Coronary artery (tissue), 2 donors: Measurements from ENCODE around the gene NTMT1.

Experiments used
- DNase-seq: peaks from one replicate; pipeline ENCODE4 v3.0.0-alpha.2; 2017; ENCODE audit warnings: low spot score
- H3K27ac ChIP-seq, 2 donors: fragments of 200-600 bp; sonication (generic); one replicate each; pipeline ENCODE4 v1.5.1; 2016 to 2019
- H3K4me3 ChIP-seq: fragments of 200-600 bp; sonication (generic); 2 replicates; pipeline ENCODE4 v1.5.1; 2016; ENCODE audit warnings: mild to moderate bottlenecking, moderate library complexity
- CTCF ChIP-seq: fragments of 200-600 bp; sonication (generic); IDR thresholded peaks from one replicate; pipeline ENCODE4 v1.5.1; 2019; ENCODE audit warnings: antibody characterized with exemption

The NTMT1 gene

GRCh38 chr9:129583308-129584038 is 42.5 kb upstream of the NTMT1 start:
- DNase-seq, result no peak
- H3K27ac ChIP-seq, result no peak overlapping the region
- TF ChIP-seq CTCF, result no peak
- H3K4me3 ChIP-seq, result no peak overlapping the region

DNA sequence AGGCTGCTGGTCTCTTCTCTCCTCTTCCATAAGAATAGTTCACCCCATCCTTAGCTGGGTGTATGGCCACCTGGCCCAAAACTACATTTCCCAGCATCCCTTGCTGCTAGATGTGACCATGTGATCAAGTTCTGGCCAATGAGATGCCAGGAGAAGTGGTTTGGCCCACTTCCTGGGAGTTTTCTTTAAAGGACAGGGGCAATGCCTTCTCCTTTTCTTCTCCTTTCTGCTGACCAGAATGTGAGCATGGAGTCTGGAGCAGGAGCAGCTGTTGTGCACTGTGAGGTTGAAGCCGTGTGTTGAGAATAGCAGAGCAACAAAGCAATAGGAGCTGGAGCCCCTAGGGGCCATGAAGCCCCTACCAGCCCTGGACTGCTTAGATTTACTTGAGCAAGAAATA is 41.8 kb upstream of the NTMT1 start:
- H3K4me3 ChIP-seq, result no peak overlapping the region
- peak; percentile 83 for DNase-seq
- H3K27ac ChIP-seq, result peak overlapping the region in 1 of 2 donors; percentile 50
- TF ChIP-seq CTCF, result no peak

GRCh38 chr9:129585352-129585751 is 40.6 kb upstream of the NTMT1 start:
- no peak for TF ChIP-seq CTCF
- no peak for DNase-seq
- no peak overlapping the region for H3K27ac ChIP-seq
- no peak overlapping the region for H3K4me3 ChIP-seq

GRCh38 chr9:129586245-129586644 is 39.7 kb upstream of the NTMT1 start:
- no peak overlapping the region for H3K27ac ChIP-seq

DNA sequence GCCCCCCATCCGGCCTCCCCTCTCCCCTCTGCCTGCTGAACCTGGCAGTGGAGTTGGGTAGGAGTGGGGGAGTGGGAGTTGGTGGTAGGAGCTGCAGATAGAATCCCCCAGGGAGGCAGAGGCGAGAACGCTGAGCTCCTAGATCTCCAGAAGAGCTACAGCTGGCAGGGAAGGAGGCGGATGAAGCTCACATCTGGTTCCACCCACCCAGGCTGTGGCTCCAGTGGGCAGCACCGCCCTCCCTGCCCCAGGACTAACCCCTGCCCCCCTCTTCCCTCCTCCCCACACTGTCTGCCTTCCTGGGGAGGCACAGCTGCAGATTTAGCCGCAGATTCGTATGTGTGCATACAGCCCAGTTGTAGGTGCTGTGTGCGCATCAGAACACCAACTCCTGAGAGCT is 39.3 kb upstream of the NTMT1 start:
- DNase-seq, result no peak
- no peak for TF ChIP-seq CTCF
- no peak overlapping the region for H3K27ac ChIP-seq
- H3K4me3 ChIP-seq, result no peak overlapping the region

More at GRCh38 chr9:129586245-129586644, 39.7 kb upstream of the NTMT1 start:
- DNase-seq, result no peak
- no peak for TF ChIP-seq CTCF
- H3K4me3 ChIP-seq, result no peak overlapping the region

DNA sequence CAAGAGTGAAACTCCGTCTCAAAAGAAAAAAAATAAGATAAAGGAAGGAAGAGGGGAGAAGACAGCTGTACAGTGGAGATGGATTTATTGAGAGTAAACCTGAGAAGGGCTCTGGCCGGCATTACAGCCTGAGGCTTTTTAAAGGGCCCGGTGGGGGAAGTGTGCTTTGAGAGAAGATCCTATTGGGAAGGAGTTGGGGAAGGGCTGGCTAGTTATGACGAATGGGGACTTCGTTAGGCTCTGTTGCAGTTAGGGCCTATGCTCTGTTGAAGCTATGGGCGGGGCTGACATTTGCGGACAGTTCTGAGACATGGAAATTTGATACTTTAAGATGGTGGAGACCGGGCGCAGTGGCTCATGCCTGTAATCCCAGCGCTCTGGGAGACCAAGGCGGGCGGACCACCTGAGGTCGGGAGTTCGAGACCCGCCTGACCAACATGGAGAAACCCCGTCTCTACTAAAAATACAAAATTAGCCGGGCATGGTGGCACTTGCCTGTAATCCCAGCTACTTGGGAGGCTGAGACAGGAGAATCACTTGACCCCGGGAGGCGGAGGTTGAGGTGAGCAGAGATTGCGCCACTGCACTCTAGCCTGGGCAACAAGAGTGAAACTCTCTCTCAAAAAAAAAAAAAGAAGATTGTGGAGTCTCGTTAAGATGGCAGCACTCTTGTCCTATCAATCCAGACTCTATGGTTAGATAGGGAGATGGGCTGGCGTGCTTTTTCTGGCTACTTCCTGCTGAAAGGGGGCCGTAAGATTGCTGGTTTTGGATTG is 38.3 kb upstream of the NTMT1 start:
- no peak for TF ChIP-seq CTCF
- no peak overlapping the region for H3K27ac ChIP-seq
- no peak for DNase-seq
- H3K4me3 ChIP-seq, result no peak overlapping the region

- H3K27ac ChIP-seq, result no peak overlapping the region
- H3K4me3 ChIP-seq, result no peak overlapping the region
- TF ChIP-seq CTCF, result no peak
- DNase-seq, result no peak
Measured at GRCh38 chr9:129590466-129590865, 35.5 kb upstream of the NTMT1 start.
